Iris pigment epithelial cell (primary cell): Measurements from ENCODE around the gene LTB.
"Not testable (repeated sequence)": the region's sequence is repeated elsewhere in the genome, so short reads cannot be mapped to it uniquely, and the experiment has no call there.

Experiments
- DNase-seq: peaks from one replicate; pipeline ENCODE4 v3.0.0-alpha.2; 2011; ENCODE audit warnings: low read depth

LTB gene

DNA sequence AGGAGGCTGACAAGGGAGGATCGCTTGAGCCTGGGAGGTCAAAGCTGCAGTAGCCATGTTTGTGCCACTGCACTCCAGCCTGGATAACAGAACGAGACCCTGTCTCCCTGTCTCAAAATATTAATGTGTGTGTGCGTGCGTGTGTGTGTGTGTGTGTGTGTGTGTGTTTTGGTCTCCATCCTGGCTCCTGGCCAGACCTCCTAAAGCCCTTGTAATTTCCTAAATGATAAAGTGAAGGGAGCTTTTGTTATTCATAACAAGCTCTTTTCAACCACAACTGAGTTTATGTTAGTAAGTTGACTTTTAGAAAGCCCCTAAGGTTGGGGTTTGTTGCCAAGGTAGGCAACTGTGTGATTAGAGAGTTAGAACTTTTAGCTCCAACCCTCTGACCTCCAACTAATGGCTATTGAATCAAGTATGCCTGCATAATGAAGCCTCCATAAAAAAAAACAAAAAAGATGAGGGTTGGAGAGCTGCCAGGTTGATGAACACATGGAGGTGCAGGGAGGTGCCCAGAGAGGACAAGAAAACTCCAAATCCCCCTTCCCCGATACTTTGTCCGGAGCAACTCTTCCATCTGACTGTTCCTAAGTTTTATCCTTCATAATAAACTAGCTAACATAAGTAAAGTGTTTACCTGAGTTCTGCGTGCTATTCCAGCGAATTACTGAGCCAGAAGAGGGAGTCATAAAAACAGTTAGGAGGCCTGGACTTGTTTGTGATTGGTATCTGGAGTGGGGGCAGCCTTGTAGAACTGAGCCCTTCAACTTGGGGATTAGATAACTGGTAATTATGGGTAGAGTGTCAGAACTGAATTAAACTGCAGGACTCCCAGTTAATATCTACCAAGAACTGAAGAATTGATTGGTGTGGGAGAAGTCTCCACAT, 27.5 kb upstream of the LTB start:
- no peak for DNase-seq

DNA sequence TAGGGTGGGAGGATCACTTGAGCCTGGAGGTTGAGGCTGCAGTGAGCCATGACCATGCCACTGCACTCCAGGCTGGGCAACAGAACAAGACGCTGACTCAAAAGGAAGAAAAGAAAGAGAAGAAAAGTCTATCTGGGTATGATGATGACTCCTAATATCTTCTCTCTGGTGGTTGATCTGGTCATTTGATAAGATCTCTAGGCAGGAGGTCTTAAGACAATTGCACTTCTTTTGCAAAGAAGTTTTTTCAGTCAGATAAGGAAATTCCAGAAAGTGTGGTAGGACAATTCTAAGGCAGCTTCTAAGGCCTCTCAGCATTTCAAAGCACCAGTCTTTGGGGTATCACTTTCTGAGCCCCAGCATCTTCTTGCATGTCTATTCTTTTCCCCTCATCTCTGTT, 25.1 kb upstream of the LTB start:
- DNase-seq = no peak

DNA sequence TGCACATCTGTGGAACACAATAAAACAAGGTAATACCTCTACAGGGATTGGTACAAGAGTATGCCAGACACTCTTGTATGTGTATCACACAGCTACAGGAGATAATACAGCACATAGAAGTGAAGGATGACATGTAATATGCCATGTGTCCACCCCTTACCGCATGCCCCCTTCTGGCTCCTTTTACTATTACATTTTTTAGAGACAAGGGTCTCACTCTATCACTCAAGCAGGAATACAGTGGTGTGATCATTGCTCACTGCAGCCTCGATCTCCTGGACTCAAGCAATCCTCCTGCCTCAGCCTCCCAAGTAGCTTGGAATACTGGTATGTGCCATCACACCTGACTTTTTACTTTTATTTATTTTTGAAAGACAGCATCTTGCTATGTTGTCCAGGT, 14.8 kb upstream of the LTB start:
- DNase-seq = no peak

DNA sequence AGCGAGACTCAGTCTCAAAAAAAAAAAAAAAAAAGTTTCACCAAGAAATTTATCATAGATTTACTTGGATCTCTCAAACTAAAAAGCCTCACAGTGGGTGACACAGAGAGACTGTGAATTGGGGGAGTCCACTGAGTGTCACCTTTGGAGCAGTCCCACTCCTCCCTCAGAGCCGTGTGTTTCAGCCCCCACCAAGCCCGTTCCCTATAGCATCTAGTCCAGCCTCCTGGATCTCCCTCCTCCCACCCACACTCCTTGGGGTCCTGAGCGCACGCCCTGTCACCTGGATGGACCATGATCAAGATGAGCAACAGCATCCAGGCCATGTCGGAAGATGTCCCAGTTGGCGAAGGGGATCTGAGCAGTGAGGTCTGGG, 10.2 kb upstream of the LTB start:
- no peak for DNase-seq

DNA sequence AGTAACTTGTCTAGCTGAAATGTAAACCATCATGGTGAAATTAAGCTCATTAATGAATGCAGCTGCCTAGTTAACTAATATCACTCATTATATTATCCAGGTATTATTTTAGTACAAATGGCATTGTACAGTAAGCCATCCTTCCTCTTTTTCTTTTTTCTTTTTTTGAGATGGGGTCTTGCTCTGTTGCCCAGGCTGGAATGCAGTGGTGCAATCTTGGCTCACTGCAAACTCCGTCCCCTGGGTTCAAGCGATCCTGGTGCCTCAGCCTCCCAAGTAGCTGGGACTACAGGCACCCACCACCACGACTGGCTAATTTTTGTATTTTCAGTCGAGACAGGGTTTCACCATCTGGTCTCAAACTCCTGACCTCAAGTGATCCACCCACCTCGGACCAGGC, 8.5 kb upstream of the LTB start:
- DNase-seq = not testable (repeated sequence)

DNA sequence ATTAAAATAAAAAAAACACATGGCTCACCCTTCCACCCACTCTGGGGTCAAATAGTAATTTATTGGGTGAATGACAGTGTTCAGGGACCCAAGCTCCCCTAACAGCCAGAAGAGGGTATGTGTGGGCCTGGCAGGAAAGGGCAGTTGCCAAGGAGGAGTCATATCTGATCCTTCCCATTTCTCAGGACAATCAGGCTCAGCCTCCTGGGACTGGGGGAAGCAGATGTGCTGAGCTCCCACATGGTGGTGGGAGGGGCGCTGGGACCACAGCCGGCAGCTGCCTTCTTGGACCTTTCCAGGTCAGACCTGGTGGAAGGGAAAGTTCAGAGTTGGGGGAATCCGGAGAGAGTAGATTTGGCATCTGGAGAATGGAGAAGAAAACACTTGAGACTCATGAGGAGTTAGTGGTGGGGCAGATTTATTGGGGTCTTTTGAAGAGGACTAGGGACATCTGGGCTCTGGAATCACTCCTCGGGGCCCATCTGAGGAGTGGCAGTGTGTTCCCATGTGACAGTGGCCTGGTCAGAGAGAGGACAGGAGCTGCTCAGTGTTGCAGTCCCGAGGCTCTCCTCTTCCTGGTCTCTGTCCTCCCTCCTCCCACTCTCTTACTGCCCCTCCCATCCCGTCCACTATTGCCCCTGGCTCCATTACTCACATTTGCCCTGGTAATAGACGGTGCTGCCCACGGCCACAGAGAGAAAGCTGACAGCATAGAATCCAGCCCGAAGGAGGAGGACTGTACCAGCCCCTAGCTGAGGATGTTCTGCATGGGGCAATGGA, 6.8 kb upstream of the LTB start:
- no peak for DNase-seq

DNA sequence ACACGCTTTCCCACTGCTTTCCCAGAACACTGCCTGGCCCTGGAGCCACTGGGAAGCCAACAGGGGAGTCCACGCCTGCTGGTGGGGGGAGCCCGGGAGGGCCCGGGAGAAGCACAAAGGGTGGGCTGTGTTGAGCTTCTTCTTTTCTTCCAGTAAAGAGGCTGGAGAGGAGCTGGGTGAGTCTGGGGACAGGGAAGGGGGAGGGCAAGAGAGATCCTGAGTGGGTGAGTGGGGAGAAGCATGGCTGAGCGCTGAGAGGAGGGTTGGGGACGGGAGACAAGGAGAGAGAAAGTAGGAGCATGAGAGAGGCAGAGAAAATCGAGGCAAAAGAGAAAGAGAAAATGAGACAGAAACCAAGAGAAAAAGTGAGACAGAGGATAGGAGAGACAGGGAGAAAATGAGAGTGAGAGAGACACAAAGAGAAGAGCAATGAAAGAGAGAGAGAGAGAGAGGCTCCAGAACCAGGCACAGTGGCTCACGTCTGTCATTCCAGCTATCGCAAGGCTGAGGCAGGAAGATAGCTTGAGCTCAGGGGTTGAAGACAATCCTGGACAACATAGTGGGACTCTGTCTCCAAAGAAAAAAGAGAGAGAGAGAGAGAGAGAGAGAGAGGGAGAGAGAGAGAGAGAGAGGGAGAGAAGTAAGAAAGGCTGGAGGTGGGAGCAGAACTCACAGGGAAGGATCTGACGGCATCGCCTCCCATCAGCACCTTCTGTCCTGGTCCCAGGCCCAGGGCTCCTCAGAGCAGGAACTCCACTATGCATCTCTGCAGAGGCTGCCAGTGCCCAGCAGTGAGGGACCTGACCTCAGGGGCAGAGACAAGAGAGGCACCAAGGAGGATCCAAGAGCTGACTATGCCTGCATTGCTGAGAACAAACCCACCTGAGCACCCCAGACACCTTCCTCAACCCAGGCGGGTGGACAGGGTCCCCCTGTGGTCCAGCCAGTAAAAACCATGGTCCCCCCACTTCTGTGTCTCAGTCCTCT, 5.9 kb upstream of the LTB start:
- DNase-seq = no peak

DNA sequence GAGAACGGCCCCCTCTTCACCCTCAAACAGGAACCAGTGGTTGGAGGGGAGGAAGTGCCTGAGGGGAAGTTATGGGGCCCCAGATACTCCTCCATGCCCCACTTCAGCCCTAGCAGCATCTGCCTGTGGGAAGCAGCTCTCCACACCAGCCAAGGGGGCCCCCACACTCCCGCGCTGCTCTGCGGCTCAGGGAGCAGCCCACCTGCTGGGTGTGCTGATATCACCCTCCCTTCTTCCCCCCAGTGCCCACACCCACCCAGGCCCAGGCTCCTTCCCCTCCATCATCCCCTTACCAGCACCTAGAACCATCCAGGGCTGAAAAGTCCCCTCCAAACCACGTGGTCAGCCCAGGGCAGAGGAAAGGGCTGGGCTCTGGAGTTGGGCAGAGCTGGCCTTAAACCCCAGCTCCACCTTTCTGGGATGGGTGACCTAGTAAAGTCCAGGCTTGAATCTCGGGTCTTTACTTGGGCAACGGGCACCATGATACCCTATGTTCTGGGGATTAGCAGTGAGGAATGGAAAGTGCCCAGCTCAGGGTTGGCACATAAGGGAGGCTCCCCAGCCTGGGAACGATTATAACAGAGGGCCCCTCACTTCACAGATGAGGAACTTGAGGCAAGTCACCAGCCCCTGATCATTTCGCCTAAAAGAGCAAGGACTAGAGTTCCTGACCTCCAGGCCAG, 4.5 kb upstream of the LTB start:
- no peak for DNase-seq

DNA sequence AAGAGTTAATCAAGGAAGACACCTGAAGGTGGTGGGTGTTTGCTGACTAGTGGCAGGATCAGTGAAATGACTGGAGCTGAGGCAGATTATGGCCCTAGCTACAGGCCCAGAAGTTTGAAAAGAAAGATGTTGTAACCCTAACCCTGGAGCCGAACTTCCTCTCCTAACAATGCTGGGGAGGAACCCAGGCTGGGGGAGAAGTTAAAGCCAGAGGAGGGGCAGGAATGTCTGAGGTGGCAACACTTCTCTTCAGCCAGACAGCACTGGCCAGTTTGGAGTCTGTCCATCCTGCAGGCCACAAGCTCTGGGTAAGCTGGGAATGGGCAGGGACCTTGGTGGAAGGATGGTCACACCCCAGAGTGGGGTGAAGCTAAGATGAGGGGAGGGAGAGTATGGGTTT, 3.8 kb upstream of the LTB start, which contains the start of gene LST1:
TSS of gene LST1 (plus strand) at position 270 of the 400 bp plus-strand sequence. CDS start 1,023 bp downstream, outside the sequence.
- no peak for DNase-seq

DNA sequence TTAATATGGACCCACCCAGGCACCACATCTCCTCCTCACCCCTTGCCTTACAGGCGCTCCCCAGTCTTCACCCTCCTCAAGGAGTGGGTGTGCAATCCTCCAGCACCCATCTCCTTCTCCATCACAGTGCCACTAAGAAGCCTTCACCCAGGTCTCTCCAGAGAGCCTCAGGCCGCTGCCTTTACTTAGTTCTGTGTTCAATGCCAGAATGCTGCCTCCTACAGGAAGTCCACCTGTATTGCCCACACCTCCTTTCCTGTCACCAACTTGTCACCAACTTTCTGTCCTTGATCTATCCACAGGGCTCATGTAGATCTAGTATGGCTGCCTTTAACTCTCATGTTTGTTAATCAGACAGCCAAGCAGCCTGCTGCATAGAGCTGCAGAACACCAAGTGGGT, 3.3 kb upstream of the LTB start:
- DNase-seq = no peak

DNA sequence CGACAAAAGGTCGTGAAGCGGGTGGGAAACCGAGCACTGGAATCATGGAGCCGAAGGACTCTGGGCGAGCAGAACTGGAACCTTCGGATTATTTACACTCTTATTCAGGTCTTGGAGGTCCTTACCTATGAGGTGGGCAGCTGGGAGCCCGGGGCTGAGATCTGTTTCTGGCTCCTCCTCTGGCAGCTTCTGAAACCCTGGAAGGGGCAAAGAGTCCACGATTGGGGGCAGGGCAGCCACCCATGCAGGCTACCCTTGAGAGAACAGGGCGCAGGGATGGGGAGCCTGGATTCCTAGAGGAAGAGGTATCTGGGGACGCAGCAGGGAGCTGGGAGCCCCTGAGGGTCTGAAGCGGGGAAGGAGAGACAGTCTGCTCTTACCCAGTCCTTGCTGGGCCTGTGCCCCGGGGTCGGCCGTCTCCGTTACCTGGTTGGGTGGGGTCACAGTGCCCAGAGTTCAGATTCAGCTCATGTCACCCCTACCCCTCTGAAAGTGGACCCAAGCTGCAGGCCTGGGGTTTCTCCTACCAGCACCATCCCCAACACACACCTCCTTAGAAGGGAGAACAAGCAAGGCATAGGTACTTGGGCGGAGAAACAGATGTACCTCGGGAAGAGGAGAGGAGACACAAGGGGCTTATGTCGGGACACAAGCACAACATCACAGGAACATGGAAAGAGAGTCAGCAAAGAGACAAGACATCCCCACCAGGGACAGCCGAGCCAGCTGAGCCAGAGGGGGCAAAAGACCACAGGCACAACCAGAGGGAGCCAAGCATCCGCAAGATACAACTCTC, 592 bp downstream of the LTB start:
- no peak for DNase-seq

DNA sequence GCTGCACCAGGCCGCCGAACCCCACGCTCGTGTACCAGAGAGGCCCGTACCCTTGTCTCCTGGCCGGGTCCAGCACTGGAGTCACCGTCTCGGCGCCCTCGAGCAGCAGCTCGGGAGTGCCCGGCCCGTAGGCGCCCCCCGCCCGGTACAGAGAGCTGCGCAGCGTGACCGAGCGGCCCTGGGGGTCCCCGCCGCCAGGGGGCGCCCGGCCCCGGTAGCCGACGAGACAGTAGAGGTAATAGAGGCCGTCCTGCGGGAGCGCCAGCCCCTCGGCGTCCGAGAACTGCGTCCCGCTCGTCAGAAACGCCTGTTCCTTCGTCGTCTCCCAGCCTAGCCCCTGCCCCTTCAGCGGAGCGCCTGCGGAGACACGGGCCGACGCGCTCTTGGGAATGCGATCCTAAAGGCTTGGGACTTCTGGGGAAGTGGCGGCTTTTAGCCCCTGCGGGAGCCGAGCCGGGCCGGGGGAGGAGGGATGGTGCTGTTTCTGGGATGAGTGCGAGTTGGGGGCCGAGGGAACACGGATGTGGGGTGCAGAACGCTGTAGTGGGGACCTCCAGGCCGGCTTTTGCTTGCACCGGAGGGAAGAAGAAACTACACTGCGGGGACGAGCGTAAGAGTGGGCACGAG, 1.3 kb downstream of the LTB start:
- peak; percentile 68 for DNase-seq

DNA sequence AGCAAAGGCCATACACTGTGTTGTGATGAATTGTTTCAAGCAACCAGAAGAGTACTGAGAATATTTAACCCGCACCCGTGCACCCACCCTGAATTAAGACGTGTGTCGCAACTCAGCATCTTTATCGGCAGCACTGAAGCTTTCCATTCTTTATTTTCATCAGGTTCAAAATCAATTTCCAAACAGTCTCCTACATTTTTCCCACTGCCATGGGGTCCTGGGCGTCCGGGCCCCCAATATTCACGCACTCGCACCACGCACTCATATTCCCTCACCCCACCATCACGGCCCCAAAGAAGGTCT, 1.8 kb downstream of the LTB start:
- DNase-seq = no peak

DNA sequence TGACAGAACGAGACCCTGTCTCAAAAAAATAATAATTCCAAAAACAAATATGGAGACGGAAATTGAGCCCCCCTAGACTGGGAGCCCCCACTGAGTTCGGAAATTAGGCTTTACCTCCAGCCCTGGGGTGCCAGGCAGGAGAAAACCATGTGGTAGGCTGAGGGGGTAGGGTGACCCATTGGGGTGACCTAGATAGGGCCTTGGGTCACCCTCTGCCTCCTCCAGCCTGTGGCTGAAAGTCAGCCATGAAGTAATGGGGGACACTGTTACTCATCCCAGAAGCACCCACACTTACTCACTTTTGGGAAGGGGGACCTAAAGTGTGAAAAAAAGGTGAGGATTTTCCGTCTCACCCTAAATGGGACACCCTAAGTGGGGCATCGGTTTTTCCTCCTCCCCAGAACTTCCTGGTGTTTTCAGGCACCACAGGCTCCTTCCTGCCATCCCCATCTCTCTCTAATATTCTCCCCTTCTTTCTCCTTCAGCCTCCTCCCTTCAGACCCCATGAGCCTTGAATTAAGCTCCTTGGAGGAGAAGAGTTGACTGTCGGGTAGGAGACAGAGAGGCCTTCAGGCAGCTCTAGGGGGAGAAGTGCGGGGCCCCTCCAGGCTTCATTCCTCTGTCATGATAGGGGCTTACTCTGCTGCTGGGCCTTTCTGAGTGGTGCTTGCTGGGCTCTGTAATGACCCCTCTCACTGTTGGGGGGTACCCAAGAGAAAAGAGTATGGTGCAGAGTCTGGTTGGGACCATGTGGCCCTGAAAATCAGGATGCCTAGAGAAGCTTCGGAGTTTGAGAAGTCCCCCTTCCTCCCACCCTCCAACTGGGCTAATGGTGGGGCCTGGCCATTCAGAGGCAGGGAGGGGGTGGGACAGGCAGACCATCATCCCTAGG, 2.4 kb downstream of the LTB start:
- no peak for DNase-seq

DNA sequence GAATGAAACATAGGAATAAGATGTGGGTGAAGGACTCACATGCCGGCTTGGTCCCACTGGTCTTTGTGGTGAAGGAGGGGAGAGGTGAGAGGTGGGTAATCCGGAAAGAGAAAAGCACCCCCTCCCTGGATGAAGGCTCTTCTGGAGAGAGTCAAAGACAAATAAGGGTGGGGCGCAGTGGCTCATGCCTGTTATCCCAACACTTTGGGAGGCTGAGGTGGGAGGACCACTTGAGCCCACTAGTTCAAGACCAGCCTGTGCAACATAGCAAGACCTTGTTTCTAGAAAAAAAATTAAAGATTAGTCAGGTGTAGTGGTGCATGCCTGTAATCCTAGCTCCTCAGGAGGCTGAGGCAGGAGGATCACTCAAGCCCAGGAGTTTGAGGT, 3.1 kb downstream of the LTB start:
- DNase-seq = no peak

DNA sequence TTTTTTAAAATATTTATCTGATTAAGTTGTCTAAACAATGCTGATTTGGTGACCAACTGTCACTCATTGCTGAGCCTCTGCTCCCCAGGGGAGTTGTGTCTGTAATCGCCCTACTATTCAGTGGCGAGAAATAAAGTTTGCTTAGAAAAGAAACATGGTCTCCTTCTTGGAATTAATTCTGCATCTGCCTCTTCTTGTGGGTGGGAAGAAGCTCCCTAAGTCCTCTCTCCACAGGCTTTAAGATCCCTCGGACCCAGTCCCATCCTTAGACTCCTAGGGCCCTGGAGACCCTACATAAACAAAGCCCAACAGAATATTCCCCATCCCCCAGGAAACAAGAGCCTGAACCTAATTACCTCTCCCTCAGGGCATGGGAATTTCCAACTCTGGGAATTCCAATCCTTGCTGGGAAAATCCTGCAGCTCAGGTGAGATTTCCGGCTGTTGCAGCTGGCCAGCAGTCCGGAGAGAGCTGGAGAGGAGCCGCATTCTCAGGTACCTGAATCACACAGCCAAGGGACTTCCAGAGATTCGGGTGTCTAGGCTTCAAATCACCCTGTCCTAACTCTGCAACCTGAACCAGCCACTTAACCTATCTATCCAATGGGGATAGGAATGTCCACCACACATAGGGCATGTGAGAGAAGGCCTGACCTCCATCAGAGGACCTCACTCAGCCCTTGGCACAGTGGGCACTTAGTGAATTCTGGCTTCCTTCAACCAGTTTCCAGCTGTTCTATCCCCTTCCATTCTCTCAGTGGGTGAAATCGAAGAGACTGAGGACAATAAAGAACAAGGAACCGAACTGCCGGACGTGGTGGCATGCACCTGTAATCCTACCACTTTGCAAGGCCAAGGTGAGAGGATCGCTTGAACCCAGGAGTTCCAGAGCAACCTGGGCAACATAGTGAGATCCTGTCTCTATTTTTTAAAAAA, 3.8 kb downstream of the LTB start:
- DNase-seq = no peak

DNA sequence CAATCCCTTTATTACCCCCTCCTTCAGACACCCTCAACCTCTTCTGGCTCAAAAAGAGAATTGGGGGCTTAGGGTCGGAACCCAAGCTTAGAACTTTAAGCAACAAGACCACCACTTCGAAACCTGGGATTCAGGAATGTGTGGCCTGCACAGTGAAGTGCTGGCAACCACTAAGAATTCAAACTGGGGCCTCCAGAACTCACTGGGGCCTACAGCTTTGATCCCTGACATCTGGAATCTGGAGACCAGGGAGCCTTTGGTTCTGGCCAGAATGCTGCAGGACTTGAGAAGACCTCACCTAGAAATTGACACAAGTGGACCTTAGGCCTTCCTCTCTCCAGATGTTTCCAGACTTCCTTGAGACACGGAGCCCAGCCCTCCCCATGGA, 4.7 kb downstream of the LTB start:
- DNase-seq = no peak

DNA sequence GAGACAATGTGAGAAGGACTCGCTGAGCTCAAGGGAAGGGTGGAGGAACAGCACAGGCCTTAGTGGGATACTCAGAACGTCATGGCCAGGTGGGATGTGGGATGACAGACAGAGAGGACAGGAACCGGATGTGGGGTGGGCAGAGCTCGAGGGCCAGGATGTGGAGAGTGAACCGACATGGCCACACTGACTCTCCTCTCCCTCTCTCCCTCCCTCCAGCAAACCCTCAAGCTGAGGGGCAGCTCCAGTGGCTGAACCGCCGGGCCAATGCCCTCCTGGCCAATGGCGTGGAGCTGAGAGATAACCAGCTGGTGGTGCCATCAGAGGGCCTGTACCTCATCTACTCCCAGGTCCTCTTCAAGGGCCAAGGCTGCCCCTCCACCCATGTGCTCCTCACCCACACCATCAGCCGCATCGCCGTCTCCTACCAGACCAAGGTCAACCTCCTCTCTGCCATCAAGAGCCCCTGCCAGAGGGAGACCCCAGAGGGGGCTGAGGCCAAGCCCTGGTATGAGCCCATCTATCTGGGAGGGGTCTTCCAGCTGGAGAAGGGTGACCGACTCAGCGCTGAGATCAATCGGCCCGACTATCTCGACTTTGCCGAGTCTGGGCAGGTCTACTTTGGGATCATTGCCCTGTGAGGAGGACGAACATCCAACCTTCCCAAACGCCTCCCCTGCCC, 5.2 kb downstream of the LTB start:
- DNase-seq = no peak
